Stimulated activated effector memory CD8-positive, alpha-beta T cell treated with anti-CD3 and anti-CD28 coated beads, Interleukin-12 subunit alpha, Interleukin-12 subunit beta, amount 100 ng/mL, for 72 hours (primary cell): ENCODE results near the gene TRIM16.
"Not testable (repeated sequence)": the region's sequence is repeated elsewhere in the genome, so short reads cannot be mapped to it uniquely, and the experiment has no call there.

Experiments
- ATAC-seq: fragments of 150-1000 bp; cut with Tn5 transposase; 2 replicates; pipeline ENCODE4 v1.10.0; 2021
- DNase-seq, 2 donors: peaks; one replicate each; pipeline ENCODE4 v3.0.0; 2021 to 2022; ENCODE audit warnings: low spot score in 2 of 2
- H3K27ac Mint-ChIP-seq: one replicate; pipeline ENCODE4 v1.8.0; 2022; ENCODE audit warnings: mild to moderate bottlenecking, mixed read lengths
- H3K36me3 Mint-ChIP-seq: one replicate; pipeline ENCODE4 v1.8.0; 2022; ENCODE audit warnings: mild to moderate bottlenecking, mixed read lengths
- H3K4me1 Mint-ChIP-seq: one replicate; pipeline ENCODE4 v1.8.0; 2022; ENCODE audit warnings: mixed read lengths
- H3K4me3 Mint-ChIP-seq: one replicate; pipeline ENCODE4 v1.8.0; 2022; ENCODE audit warnings: mild to moderate bottlenecking, mixed read lengths
- H3K9me3 Mint-ChIP-seq: one replicate; pipeline ENCODE4 v1.8.0; 2022; ENCODE audit warnings: mixed read lengths

Gene TRIM16

GRCh38 chr17:15591986-15592385, 92.1 kb downstream of the TRIM16 start:
- not testable (repeated sequence) for H3K36me3 Mint-ChIP-seq, H3K9me3 Mint-ChIP-seq, H3K27ac Mint-ChIP-seq, DNase-seq, H3K4me3 Mint-ChIP-seq, ATAC-seq
- peaks cover 32% of the 10 kb centered on the region for H3K4me1 Mint-ChIP-seq

GRCh38 chr17:15590844-15591243, 93.3 kb downstream of the TRIM16 start:
- DNase-seq, ATAC-seq, H3K9me3 Mint-ChIP-seq, H3K36me3 Mint-ChIP-seq, H3K27ac Mint-ChIP-seq: not testable (repeated sequence)
- Mint-ChIP-seq H3K4me3 (peak overlapping the region; percentile 51), H3K4me1 (peaks cover 34% of the 10 kb centered on the region)

- peak; percentile 85 for ATAC-seq
- Mint-ChIP-seq H3K4me1 (peaks cover 34% of the 10 kb centered on the region), H3K4me3 (peak overlapping the region; percentile 51)
- H3K36me3 Mint-ChIP-seq, H3K27ac Mint-ChIP-seq, H3K9me3 Mint-ChIP-seq: not testable (repeated sequence)
- peak; percentile 12 to 53 for DNase-seq
These were observed 94.3 kb downstream of the TRIM16 start for GRCh38 chr17:15589544-15590536.

DNA sequence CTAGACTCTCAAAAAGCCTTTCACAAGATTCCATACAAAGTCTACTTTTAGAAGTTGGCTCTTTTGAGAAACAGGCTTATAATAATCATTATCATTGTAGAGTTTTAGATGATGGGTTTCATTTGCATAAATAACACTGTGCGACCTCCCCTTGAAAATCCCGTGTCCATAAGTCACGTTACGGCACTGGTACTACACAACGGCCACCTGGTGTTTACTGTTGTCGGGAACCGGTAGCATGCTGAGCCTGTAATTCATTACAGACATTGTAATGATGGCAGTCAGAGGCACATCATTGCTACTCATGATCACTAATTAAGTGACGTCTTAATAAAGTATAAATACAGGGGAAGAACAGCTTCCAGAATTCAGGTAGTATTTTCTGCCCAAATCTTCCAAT, 96.1 kb downstream of the TRIM16 start:
- not testable (repeated sequence) for H3K36me3 Mint-ChIP-seq, ATAC-seq, H3K9me3 Mint-ChIP-seq, H3K27ac Mint-ChIP-seq, DNase-seq, H3K4me3 Mint-ChIP-seq
- peaks cover 34% of the 10 kb centered on the region for H3K4me1 Mint-ChIP-seq

GRCh38 chr17:15583313-15583712, 100.8 kb downstream of the TRIM16 start:
- not testable (repeated sequence) for DNase-seq, H3K27ac Mint-ChIP-seq, ATAC-seq, H3K36me3 Mint-ChIP-seq, H3K9me3 Mint-ChIP-seq, H3K4me1 Mint-ChIP-seq, H3K4me3 Mint-ChIP-seq

DNA sequence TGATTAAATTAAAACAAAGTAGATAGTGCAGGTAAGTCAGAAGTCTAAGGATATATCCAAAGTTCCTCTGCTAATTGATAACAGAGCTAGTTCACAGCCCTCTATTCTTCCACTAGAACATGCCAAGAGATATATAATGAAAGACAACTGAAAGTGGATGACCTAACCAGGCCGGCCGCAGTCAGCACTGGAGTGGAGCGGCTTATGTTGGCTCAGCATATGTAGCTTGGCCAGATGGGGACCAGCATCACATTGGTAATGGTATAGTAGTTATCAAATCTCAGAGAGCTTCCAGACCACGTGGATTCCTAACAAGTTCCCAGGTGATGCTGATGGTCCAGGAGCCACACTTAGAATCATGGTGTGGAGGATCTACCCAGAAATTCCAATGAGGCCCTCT, 102.6 kb downstream of the TRIM16 start:
- H3K4me1 Mint-ChIP-seq, H3K9me3 Mint-ChIP-seq, H3K36me3 Mint-ChIP-seq, ATAC-seq, DNase-seq, H3K4me3 Mint-ChIP-seq, H3K27ac Mint-ChIP-seq: not testable (repeated sequence)
